PC-3 (cell line): ENCODE data around the gene MLPH.
"Not testable (repeated sequence)": the region's sequence is repeated elsewhere in the genome, so short reads cannot be mapped to it uniquely, and the experiment has no call there.

ENCODE experiments used
- EZH2 ChIP-seq: fragments of 300-600 bp; sonication (generic); IDR thresholded peaks from one replicate; pipeline ENCODE4 v1.6.1; 2017; ENCODE audit warnings: antibody characterized with exemption, mild to moderate bottlenecking, low read length; ENCODE audit not compliant: unreplicated experiment
- EZH2phosphoT487 ChIP-seq: fragments of 300-600 bp; sonication (generic); IDR thresholded peaks from 2 replicates; pipeline ENCODE4 v1.6.1; 2018; ENCODE audit warnings: mild to moderate bottlenecking, antibody characterized with exemption, low read length, borderline replicate concordance
- TF ChIP-seq, protein P1 (sequence below): fragments of 300-600 bp; sonication (generic); conservative IDR thresholded peaks from 2 replicates; pipeline ENCODE4 v1.5.1; 2017; ENCODE audit warnings: antibody characterized with exemption, low read depth, mild to moderate bottlenecking, low read length

DNA sequence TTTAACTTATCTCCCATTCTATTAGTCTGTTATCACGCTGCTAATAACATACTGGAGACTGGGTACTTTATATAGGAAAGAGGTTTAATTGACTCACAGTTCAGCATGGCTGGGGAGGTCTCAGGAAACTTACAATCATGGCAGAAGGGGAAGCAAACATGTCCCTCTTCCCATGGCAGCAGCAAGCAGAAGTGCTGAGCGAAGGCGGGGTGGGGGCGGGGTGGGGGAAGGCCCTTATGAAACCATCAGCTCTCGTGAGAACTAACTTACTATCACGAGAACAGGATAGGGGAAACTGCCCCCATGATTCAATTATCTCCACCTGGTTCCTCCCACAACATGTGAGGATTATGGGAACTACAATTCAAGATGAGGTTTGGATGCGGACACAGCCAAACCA, 17.6 kb upstream of the MLPH start:
- TF ChIP-seq, protein P1, sequence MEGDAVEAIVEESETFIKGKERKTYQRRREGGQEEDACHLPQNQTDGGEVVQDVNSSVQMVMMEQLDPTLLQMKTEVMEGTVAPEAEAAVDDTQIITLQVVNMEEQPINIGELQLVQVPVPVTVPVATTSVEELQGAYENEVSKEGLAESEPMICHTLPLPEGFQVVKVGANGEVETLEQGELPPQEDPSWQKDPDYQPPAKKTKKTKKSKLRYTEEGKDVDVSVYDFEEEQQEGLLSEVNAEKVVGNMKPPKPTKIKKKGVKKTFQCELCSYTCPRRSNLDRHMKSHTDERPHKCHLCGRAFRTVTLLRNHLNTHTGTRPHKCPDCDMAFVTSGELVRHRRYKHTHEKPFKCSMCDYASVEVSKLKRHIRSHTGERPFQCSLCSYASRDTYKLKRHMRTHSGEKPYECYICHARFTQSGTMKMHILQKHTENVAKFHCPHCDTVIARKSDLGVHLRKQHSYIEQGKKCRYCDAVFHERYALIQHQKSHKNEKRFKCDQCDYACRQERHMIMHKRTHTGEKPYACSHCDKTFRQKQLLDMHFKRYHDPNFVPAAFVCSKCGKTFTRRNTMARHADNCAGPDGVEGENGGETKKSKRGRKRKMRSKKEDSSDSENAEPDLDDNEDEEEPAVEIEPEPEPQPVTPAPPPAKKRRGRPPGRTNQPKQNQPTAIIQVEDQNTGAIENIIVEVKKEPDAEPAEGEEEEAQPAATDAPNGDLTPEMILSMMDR, result not testable (repeated sequence)
- not testable (repeated sequence) for TF ChIP-seq EZH2, EZH2phosphoT487
